Fibroblast of pulmonary artery (primary cell): ENCODE results near the gene KCNK13.
"Not testable (repeated sequence)": the region's sequence is repeated elsewhere in the genome, so short reads cannot be mapped to it uniquely, and the experiment has no call there.

Source experiments
- DNase-seq: peaks from one replicate; pipeline ENCODE4 v3.0.0-alpha.2; 2010; ENCODE audit warnings: low read depth
- H3K4me3 ChIP-seq: replicated peaks from 2 replicates; pipeline ENCODE4 v1.5.1; 2011; ENCODE audit warnings: low read depth, mild to moderate bottlenecking, control low read depth, low read length, moderate library complexity
- TF ChIP-seq, protein P1 (sequence below): IDR thresholded peaks from 2 replicates; pipeline ENCODE4 v1.5.1; 2011; ENCODE audit warnings: mild to moderate bottlenecking, control low read depth, low read length, inconsistent platforms; ENCODE audit errors: missing control alignments

Gene KCNK13

GRCh38 chr14:90201344-90201743, 139.6 kb downstream of the KCNK13 start:
- no peak for DNase-seq
- TF ChIP-seq, protein P1, sequence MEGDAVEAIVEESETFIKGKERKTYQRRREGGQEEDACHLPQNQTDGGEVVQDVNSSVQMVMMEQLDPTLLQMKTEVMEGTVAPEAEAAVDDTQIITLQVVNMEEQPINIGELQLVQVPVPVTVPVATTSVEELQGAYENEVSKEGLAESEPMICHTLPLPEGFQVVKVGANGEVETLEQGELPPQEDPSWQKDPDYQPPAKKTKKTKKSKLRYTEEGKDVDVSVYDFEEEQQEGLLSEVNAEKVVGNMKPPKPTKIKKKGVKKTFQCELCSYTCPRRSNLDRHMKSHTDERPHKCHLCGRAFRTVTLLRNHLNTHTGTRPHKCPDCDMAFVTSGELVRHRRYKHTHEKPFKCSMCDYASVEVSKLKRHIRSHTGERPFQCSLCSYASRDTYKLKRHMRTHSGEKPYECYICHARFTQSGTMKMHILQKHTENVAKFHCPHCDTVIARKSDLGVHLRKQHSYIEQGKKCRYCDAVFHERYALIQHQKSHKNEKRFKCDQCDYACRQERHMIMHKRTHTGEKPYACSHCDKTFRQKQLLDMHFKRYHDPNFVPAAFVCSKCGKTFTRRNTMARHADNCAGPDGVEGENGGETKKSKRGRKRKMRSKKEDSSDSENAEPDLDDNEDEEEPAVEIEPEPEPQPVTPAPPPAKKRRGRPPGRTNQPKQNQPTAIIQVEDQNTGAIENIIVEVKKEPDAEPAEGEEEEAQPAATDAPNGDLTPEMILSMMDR: no peak
- no peak overlapping the region for H3K4me3 ChIP-seq

GRCh38 chr14:90204516-90204915, 142.7 kb downstream of the KCNK13 start:
- no peak for DNase-seq
- TF ChIP-seq, protein P1: no peak
- no peak overlapping the region for H3K4me3 ChIP-seq

GRCh38 chr14:90213099-90213748, 151.4 kb downstream of the KCNK13 start:
- DNase-seq: no peak
- TF ChIP-seq, protein P1: no peak
- H3K4me3 ChIP-seq: no peak overlapping the region

GRCh38 chr14:90228478-90228877, 166.7 kb downstream of the KCNK13 start:
- no peak overlapping the region for H3K4me3 ChIP-seq
- TF ChIP-seq, protein P1: no peak
- no peak for DNase-seq

DNA sequence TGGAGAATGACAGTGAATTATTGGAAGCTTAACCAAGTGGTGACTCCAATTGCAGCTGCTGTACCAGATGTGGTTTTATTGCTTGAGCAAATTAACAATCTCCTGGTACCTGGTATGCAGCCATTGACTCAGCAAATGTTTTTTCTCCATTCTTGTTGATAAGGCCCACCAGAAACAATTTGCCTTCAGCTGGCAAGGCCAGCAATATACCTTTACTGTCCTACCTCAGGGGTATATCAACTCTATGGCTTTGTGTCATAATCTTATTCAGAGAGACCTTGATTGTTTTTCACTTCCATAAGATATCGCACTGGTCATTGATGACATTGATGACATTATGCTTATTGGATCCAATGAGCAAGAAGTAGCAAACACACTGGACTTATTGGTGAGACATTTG, 168.1 kb downstream of the KCNK13 start:
- H3K4me3 ChIP-seq, DNase-seq: not testable (repeated sequence)
